K562 (cell line): ENCODE measurements around the gene SMAGP. TPM values are rescaled to one million over a fixed set of nuclear protein-coding genes. Genes with fewer than 3 reads are reported as not detected.

Experiments used
- BCOR ChIP-seq: fragments of 450-650 bp; IDR thresholded peaks from 2 replicates; pipeline ENCODE4 v1.6.1; 2016
- CAMTA2 ChIP-seq: fragments of 250-450 bp; sonication (Bioruptor Pico); conservative IDR thresholded peaks from 2 replicates; pipeline ENCODE4 v1.5.1; 2022
- FOXM1 ChIP-seq, 2 experiments: fragments of 450-650 bp in 1 of 2; sonication (generic) in 1 of 2; formaldehyde crosslinking in 1 of 2; IDR thresholded peaks; 2 replicates each; pipeline versions ENCODE4 v1.6.1 to v1.9.0; 2017 to 2022; ENCODE audit warnings: low read depth in 2 of 2, mild to moderate bottlenecking in 2 of 2, missing genetic modification reagents in 1 of 2, moderate library complexity in 1 of 2
- GATAD2A ChIP-seq: fragments of 450-650 bp; IDR thresholded peaks from 2 replicates; pipeline ENCODE4 v1.6.1; 2017
- KDM1A ChIP-seq, 2 experiments: fragments of 450-650 bp; IDR thresholded peaks; 2 replicates each; pipeline ENCODE4 v1.6.1; 2016; ENCODE audit warnings: mild to moderate bottlenecking in 2 of 2
- LARP7 ChIP-seq: fragments of 450-650 bp; IDR thresholded peaks from 2 replicates; pipeline ENCODE4 v1.6.1; 2016
- MYC ChIP-seq, 2 experiments: fragments of 250-450 bp in 1 of 2; sonication (Bioruptor Pico) in 1 of 2; IDR thresholded peaks; 2 replicates each; pipeline versions ENCODE4 v1.5.1 to v1.6.1; 2012 to 2021; ENCODE audit warnings: low read depth in 2 of 2, borderline replicate concordance in 1 of 2, improper control_type of control experiment in 1 of 2, low read length in 1 of 2, mild to moderate bottlenecking in 1 of 2, moderate library complexity in 1 of 2
- NFE2L1 ChIP-seq: fragments of 450-650 bp; IDR thresholded peaks from 2 replicates; pipeline ENCODE4 v1.6.1; 2016; ENCODE audit warnings: missing genetic modification characterization, low read depth, mild to moderate bottlenecking, missing compliant biosample characterization, moderate library complexity, borderline replicate concordance
- PHF20 ChIP-seq: fragments of 450-650 bp; IDR thresholded peaks from 2 replicates; pipeline ENCODE4 v1.6.1; 2018; ENCODE audit not compliant: partially characterized antibody
- POLR2AphosphoS2 ChIP-seq: IDR thresholded peaks from 2 replicates; pipeline ENCODE4 v1.6.1; 2012; ENCODE audit warnings: low read length, improper control_type of control experiment
- POLR2B ChIP-seq: fragments of 450-650 bp; IDR thresholded peaks from 2 replicates; pipeline ENCODE4 v1.6.1; 2018; ENCODE audit warnings: low read depth; ENCODE audit not compliant: partially characterized antibody
- SMARCC2 ChIP-seq: fragments of 450-650 bp; IDR thresholded peaks from 2 replicates; pipeline ENCODE4 v1.6.1; 2017; ENCODE audit warnings: antibody characterized with exemption, moderate library complexity, mild to moderate bottlenecking, low read depth
- ZNF384 ChIP-seq: IDR thresholded peaks from 2 replicates; pipeline ENCODE4 v1.6.1; 2012; ENCODE audit warnings: low read depth, low read length, improper control_type of control experiment
- ZNF57 ChIP-seq: fragments of 450-650 bp; formaldehyde crosslinking; IDR thresholded peaks from 2 replicates; pipeline ENCODE4 v1.4.0; 2020; ENCODE audit warnings: mild to moderate bottlenecking, moderate library complexity
- ZNF75A ChIP-seq: fragments of 450-650 bp; formaldehyde crosslinking; IDR thresholded peaks from 2 replicates; pipeline ENCODE4 v1.4.0; 2020; ENCODE audit warnings: mild to moderate bottlenecking
- ZNF77 ChIP-seq: fragments of 250-450 bp; sonication (Bioruptor Pico); IDR thresholded peaks from 2 replicates; pipeline ENCODE4 v1.5.0; 2020
- ZZZ3 ChIP-seq: fragments of 450-650 bp; IDR thresholded peaks from 2 replicates; pipeline ENCODE4 v1.6.1; 2016; ENCODE audit warnings: antibody characterized with exemption, mild to moderate bottlenecking, moderate library complexity
- polyA plus RNA-seq, 8 experiments: library from polyadenylated mRNA; depleted of rRNA in 4 of 8; stranded (reverse) in 5 of 8; unstranded in 3 of 8; fragments of >200 nt; fragmentation: Nextera tagmentation in 2 of 8; fragmentation: Illumina TruSeq in 1 of 8; extraction: Ambion mirVana in 2 of 8; extraction: Trizol in 1 of 8; gene quantifications; 2 replicates each; pipeline versions ENCODE4 v1.2.1 to v1.2.3, GENCODE V29; 2011 to 2014; ENCODE audit warnings: inconsistent platforms in 1 of 8, missing spikeins in 1 of 8
- total RNA-seq, 7 experiments: library from RNA; depleted of rRNA in 6 of 7; stranded (reverse); fragments of >200 nt in 6 of 7; fragmentation: Illumina TruSeq in 2 of 7; extraction: Trizol in 2 of 7; gene quantifications; 2 replicates each; pipeline versions ENCODE4 v1.2.1 to v1.2.3, GENCODE V29; 2011 to 2021; ENCODE audit warnings: low replicate concordance in 1 of 7
- TF ChIP-seq, protein P1 (sequence below): fragments of 250-450 bp; sonication (Bioruptor Pico); IDR thresholded peaks from 2 replicates; pipeline ENCODE4 v1.5.0; 2020; ENCODE audit warnings: mild to moderate bottlenecking, borderline replicate concordance
- TF ChIP-seq, protein P2 (sequence below): fragments of 450-650 bp; IDR thresholded peaks from 2 replicates; pipeline ENCODE4 v1.6.1; 2016
- TF ChIP-seq, protein P3 (sequence below), 2 experiments: IDR thresholded peaks in 1 of 2; conservative IDR thresholded peaks in 1 of 2; 2 replicates each; pipeline ENCODE4 v1.6.1; 2016; ENCODE audit warnings: low read depth in 2 of 2, mild to moderate bottlenecking in 1 of 2, missing compliant biosample characterization in 1 of 2, missing genetic modification characterization in 1 of 2, moderate library complexity in 1 of 2
- TF ChIP-seq, protein P4 (sequence below): fragments of 250-450 bp; sonication (Bioruptor Pico); IDR thresholded peaks from 2 replicates; pipeline ENCODE4 v1.5.0; 2022; ENCODE audit warnings: mild to moderate bottlenecking

SMAGP gene
- total and polyA plus RNA-seq, 9 of the 15 experiments (the other 6 are each of a cell fraction or from before 2014, with no cell fraction given): 23.1 to 62.3 (median 29.9) TPM

DNA sequence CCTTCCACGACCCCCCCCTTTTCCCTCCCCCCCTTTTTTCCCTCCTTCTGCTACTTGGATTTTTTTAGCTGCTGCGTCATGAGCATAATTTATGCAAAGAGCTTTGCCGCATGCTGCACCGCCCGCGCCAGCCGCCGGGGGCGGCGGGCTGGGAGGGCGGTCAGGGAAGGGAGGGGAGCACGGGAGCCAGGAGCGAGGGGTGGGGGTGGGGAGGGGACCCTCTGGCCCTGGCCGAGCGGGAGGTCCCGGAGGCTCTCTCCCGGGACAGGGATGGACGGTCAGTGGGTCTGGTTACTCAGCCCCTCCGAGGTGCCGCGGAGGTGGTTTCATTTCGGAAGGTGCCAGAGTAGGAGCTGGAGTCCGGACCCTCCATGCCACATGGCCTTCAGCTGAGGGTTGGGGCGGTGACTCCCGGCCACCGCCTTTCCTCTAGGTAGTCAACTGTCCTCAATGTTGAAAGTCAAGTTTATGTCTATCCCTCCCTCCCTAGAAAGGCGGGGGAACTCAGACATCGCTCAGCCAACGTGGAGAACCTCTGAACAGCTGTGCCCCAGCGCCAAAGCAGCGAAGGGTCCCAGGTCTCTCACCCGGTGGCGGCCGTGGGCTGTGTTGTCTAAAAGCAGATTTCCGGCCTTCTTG lies 52.1 kb downstream of the SMAGP start, which contains the start of gene POU6F1 (continued):
- TF ChIP-seq, protein P1, sequence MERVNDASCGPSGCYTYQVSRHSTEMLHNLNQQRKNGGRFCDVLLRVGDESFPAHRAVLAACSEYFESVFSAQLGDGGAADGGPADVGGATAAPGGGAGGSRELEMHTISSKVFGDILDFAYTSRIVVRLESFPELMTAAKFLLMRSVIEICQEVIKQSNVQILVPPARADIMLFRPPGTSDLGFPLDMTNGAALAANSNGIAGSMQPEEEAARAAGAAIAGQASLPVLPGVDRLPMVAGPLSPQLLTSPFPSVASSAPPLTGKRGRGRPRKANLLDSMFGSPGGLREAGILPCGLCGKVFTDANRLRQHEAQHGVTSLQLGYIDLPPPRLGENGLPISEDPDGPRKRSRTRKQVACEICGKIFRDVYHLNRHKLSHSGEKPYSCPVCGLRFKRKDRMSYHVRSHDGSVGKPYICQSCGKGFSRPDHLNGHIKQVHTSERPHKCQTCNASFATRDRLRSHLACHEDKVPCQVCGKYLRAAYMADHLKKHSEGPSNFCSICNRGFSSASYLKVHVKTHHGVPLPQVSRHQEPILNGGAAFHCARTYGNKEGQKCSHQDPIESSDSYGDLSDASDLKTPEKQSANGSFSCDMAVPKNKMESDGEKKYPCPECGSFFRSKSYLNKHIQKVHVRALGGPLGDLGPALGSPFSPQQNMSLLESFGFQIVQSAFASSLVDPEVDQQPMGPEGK (CRISPR knock-in tag): no peak
- TF ChIP-seq FOXM1 (IDR thresholded peaks at IDR 0.05; ENCODE audit: low read depth) (no peak), FOXM1 (CRISPR knock-in tag; IDR thresholded peaks at IDR 0.05; ENCODE audit: low read depth) (no peak), ZNF75A (CRISPR knock-in tag) (no peak), MYC (IDR thresholded peaks at IDR 0.05; ENCODE audit: low read depth, low read length) (peak; percentile 91), MYC (CRISPR knock-in tag; IDR thresholded peaks at IDR 0.05; ENCODE audit: borderline replicate concordance, low read depth) (peak; percentile 42; the same call in 1 of the 2 replicates), BCOR (no peak; the same call in 1 of the 2 replicates), NFE2L1 (tag) (no peak), ZNF77 (CRISPR knock-in tag) (no peak), LARP7 (no peak), PHF20 (no peak), POLR2B (peak; percentile 57), GATAD2A (no peak), CAMTA2 (CRISPR knock-in tag) (no peak), SMARCC2 (no peak), KDM1A (IDR thresholded peaks at IDR 0.05) (no peak; a peak in 1 of 4 replicates), ZZZ3 (no peak), POLR2AphosphoS2 (no peak), ZNF384 (peak; percentile 85), ZNF57 (no peak)
- TF ChIP-seq, protein P2, sequence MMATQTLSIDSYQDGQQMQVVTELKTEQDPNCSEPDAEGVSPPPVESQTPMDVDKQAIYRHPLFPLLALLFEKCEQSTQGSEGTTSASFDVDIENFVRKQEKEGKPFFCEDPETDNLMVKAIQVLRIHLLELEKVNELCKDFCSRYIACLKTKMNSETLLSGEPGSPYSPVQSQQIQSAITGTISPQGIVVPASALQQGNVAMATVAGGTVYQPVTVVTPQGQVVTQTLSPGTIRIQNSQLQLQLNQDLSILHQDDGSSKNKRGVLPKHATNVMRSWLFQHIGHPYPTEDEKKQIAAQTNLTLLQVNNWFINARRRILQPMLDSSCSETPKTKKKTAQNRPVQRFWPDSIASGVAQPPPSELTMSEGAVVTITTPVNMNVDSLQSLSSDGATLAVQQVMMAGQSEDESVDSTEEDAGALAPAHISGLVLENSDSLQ: no peak
- TF ChIP-seq, protein P3, sequence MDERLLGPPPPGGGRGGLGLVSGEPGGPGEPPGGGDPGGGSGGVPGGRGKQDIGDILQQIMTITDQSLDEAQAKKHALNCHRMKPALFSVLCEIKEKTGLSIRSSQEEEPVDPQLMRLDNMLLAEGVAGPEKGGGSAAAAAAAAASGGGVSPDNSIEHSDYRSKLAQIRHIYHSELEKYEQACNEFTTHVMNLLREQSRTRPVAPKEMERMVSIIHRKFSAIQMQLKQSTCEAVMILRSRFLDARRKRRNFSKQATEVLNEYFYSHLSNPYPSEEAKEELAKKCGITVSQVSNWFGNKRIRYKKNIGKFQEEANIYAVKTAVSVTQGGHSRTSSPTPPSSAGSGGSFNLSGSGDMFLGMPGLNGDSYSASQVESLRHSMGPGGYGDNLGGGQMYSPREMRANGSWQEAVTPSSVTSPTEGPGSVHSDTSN (CRISPR knock-in tag; IDR thresholded peaks at IDR 0.05; ENCODE audit: low read depth): no peak
- TF ChIP-seq, protein P3 (tag; conservative IDR thresholded peaks at IDR 0.05; ENCODE audit: low read depth): no peak
- TF ChIP-seq, protein P4, sequence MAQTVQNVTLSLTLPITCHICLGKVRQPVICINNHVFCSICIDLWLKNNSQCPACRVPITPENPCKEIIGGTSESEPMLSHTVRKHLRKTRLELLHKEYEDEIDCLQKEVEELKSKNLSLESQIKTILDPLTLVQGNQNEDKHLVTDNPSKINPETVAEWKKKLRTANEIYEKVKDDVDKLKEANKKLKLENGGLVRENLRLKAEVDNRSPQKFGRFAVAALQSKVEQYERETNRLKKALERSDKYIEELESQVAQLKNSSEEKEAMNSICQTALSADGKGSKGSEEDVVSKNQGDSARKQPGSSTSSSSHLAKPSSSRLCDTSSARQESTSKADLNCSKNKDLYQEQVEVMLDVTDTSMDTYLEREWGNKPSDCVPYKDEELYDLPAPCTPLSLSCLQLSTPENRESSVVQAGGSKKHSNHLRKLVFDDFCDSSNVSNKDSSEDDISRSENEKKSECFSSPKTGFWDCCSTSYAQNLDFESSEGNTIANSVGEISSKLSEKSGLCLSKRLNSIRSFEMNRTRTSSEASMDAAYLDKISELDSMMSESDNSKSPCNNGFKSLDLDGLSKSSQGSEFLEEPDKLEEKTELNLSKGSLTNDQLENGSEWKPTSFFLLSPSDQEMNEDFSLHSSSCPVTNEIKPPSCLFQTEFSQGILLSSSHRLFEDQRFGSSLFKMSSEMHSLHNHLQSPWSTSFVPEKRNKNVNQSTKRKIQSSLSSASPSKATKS: no peak
